Measurements from ENCODE around the gene TMIGD1. TPM values are rescaled to one million over a fixed set of nuclear protein-coding genes. Genes with fewer than 3 reads are reported as not detected.

The TMIGD1 gene
- total and polyA plus RNA-seq, 4 donors, result not detected

DNA sequence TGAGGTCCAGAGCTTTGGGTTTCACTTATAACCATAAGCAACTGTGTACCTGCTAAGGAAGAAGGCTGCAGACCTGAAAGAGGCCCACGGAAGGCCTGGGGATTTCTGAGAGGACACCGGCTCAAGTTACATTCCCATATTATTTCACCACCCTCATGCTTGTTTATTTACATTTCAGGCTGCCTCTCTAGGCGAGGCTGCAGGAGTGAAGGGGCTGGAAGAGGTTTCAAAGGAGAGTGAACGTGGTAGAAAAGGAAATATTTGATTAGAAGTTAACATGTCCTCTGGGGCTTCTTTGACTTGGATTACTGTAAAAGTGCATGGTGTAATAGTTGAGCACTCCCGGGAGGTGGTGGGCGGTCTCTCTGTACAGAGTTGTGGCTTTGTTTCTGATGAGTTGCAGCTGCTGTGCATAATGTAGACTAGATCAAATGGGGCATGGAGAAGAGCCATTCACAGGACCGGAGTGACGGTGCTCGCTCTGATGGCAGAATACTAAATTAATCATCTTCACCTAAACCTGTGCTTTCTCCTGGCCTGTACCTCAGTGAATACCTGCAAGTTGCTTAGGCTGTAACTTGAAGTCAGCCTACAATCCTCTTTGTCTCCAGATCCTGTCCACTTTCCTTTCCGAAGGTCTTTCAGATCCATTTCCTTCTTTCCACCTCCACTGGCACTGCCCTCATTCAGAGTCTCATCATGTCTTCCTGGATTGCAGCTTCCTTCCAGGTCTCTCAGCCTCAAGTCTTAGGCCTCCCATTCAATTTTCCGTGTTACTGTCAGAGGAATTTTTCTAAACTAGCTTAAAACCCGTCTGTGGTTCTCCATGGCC lies 43.0 kb upstream of the TMIGD1 start:
- WGBS, 2 donors, result 61 to 62% methylated on average over 12 of the region's 12 CpGs
- no peak for ATAC-seq (ENCODE audit: insufficient read depth, low FRiP score)
- Histone ChIP-seq H3K9me3 (ENCODE audit: control insufficient read depth in 4 of 4, insufficient read depth in 3 of 4, low read length in 3 of 4) (no peaks in the 10 kb centered on the region), H3K27me3 (ENCODE audit: control insufficient read depth in 3 of 3, insufficient read depth in 3 of 3, low read length in 2 of 3) (no peaks in the 10 kb centered on the region), H3K36me3 (ENCODE audit: control insufficient read depth in 4 of 4, insufficient read depth in 4 of 4, low read length in 4 of 4) (no peaks in the 10 kb centered on the region), H3K4me3 (no peak overlapping the region), H3K27ac (ENCODE audit: low read depth in 1 of 2, low read length in 1 of 2) (peak overlapping the region in 1 of 2 donors; percentile 59), H3K4me1 (ENCODE audit: control insufficient read depth in 5 of 5, insufficient read depth in 5 of 5, low read length in 5 of 5) (peaks cover 5 to 43% (median 30%) of the 10 kb centered on the region in 5 donors), H3K9ac (ENCODE audit: insufficient read depth in 1 of 2, low read length in 2 of 2) (peak overlapping the region in 1 of 2 donors; percentile 8)
- no peak for TF ChIP-seq CTCF (IDR thresholded peaks at IDR 0.05; ENCODE audit: control extremely low read depth, extremely low read depth)
- peak; percentile 87 to 96 (median 95) for DNase-seq

DNA sequence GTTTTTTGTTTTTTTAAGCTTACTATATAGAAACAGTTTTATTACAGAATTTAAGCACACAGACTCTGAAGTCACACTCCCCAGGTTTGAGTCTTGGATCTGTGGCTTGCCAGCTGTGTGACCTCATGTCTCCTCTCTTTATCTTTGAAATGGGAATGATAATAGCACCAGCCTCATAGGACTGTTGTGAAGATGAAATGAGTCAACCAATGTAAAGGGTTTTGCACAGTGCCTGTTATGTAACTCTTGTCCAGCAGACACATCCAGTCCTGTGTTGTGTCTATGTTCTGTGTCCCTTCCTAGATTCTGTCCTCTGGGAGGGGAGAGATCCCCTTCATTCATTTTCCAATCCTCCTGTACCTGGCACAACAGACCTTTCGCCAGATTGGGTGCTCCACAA lies 41.8 kb upstream of the TMIGD1 start:
- DNase-seq (no peak), ATAC-seq (ENCODE audit: insufficient read depth, low FRiP score) (no peak)
- no peak overlapping the region for H3K27ac ChIP-seq (ENCODE audit: low read depth in 1 of 2, low read length in 1 of 2)
- H3K27me3 ChIP-seq (ENCODE audit: control insufficient read depth in 3 of 3, insufficient read depth in 3 of 3, low read length in 2 of 3), result no peaks in the 10 kb centered on the region
- no peak for TF ChIP-seq CTCF (IDR thresholded peaks at IDR 0.05; ENCODE audit: control extremely low read depth, extremely low read depth)
- peaks cover 5 to 35% (median 20%) of the 10 kb centered on the region in 5 donors for H3K4me1 ChIP-seq (ENCODE audit: control insufficient read depth in 5 of 5, insufficient read depth in 5 of 5, low read length in 5 of 5)
- 95 to 98% methylated on average over 1 of the region's 1 CpG for WGBS, 2 donors
- H3K36me3 ChIP-seq (ENCODE audit: control insufficient read depth in 4 of 4, insufficient read depth in 4 of 4, low read length in 4 of 4), result no peaks in the 10 kb centered on the region
- no peak overlapping the region for H3K4me3 ChIP-seq
- no peaks in the 10 kb centered on the region for H3K9me3 ChIP-seq (ENCODE audit: control insufficient read depth in 4 of 4, insufficient read depth in 3 of 4, low read length in 3 of 4)
- H3K9ac ChIP-seq (ENCODE audit: insufficient read depth in 1 of 2, low read length in 2 of 2), result no peak overlapping the region

GRCh38 chr17:30372755-30373154 lies 38.9 kb upstream of the TMIGD1 start:
- DNase-seq, result no peak

More at GRCh38 chr17:30372755-30373154, 38.9 kb upstream of the TMIGD1 start:
- Histone ChIP-seq H3K9me3 (ENCODE audit: control insufficient read depth in 4 of 4, insufficient read depth in 3 of 4, low read length in 3 of 4) (no peaks in the 10 kb centered on the region), H3K4me3 (no peak overlapping the region), H3K27ac (ENCODE audit: low read depth in 1 of 2, low read length in 1 of 2) (no peak overlapping the region), H3K36me3 (ENCODE audit: control insufficient read depth in 4 of 4, insufficient read depth in 4 of 4, low read length in 4 of 4) (no peaks in the 10 kb centered on the region), H3K9ac (ENCODE audit: insufficient read depth in 1 of 2, low read length in 2 of 2) (no peak overlapping the region), H3K27me3 (ENCODE audit: control insufficient read depth in 3 of 3, insufficient read depth in 3 of 3, low read length in 2 of 3) (no peaks in the 10 kb centered on the region), H3K4me1 (ENCODE audit: control insufficient read depth in 5 of 5, insufficient read depth in 5 of 5, low read length in 5 of 5) (peaks cover 0 to 26% (median 16%) of the 10 kb centered on the region in 5 donors)
- 69 to 83% methylated on average over 2 of the region's 2 CpGs for WGBS, 2 donors
- no peak for ATAC-seq (ENCODE audit: insufficient read depth, low FRiP score)
- no peak for TF ChIP-seq CTCF (IDR thresholded peaks at IDR 0.05; ENCODE audit: control extremely low read depth, extremely low read depth)
